ENCODE results near the gene PFN1. TPM values are rescaled to one million over a fixed set of nuclear protein-coding genes. Genes with fewer than 3 reads are reported as not detected.

Gene PFN1
- total and polyA plus RNA-seq, 9 of the 15 experiments (the other 6 are each of a cell fraction or from before 2014, with no cell fraction given), result 60.5 to 1,479 (median 456) TPM

- TF ChIP-seq ARID4B (CRISPR knock-in tag; IDR thresholded peaks at IDR 0.05) (peak; percentile 70; the same call in 1 of the 2 replicates), SPI1 (IDR thresholded peaks at IDR 0.05; ENCODE audit: borderline replicate concordance, low read depth, low read length) (peak; percentile 26; the same call in 1 of the 2 replicates), NCOA6 (IDR thresholded peaks at IDR 0.05) (peak; percentile 49; the same call in 1 of the 2 replicates), ZNF512 (tag; IDR thresholded peaks at IDR 0.05) (no peak), E2F6 (IDR thresholded peaks at IDR 0.05; ENCODE audit: borderline replicate concordance in 1 of 2, extremely low read depth in 1 of 2, insufficient read depth in 1 of 2, insufficient read length in 1 of 2, low read depth in 1 of 2, low read length in 1 of 2, poor library complexity in 1 of 2, severe bottlenecking in 1 of 2) (peak in 1 of 2 experiments; percentile 39), POLR2AphosphoS5 (IDR thresholded peaks at IDR 0.05; ENCODE audit: control insufficient read depth, insufficient read depth, low read depth, low read length) (peak; percentile 20; the same call in 1 of the 2 replicates), ZBTB34 (CRISPR knock-in tag; IDR thresholded peaks at IDR 0.05) (no peak), PCBP1 (IDR thresholded peaks at IDR 0.05; ENCODE audit: low read depth, low read length, poor library complexity, severe bottlenecking) (peak; percentile 72), ZBTB11 (CRISPR knock-in tag; IDR thresholded peaks at IDR 0.05) (peak in 1 of 3 experiments; percentile 56; a peak in 1 of 6 replicates), RB1 (IDR thresholded peaks at IDR 0.05; ENCODE audit: low read depth) (0 out of 2 replicates have a peak, but pooled peaks have one; percentile 10), MAX (CRISPR knock-in tag; IDR thresholded peaks at IDR 0.05) (peak; percentile 48; the same call in 1 of the 2 replicates)
Measured at GRCh38 chr17:4947411-4948165, 742 bp downstream of the PFN1 start (continued).
